OCI-LY1 (cell line): ENCODE results near the gene SH3PXD2A.

ENCODE experiments used
- H2AFZ ChIP-seq: fragments of 200-600 bp; sonication (generic), shearing (Covaris generic); 2 replicates; pipeline ENCODE4 v1.6.0; 2014; ENCODE audit warnings: antibody characterized with exemption, mild to moderate bottlenecking, low read length
- H3F3A ChIP-seq: fragments of 200-600 bp; sonication (generic), shearing (Covaris generic); 2 replicates; pipeline ENCODE4 v1.6.0; 2014; ENCODE audit warnings: mild to moderate bottlenecking, antibody characterized with exemption, low read length, moderate library complexity; ENCODE audit not compliant: insufficient read depth
- H3K27ac ChIP-seq: fragments of 200-600 bp; sonication (generic); 2 replicates; pipeline ENCODE4 v1.5.1; 2014; ENCODE audit warnings: low read length, mixed run types, mild to moderate bottlenecking, low read depth; ENCODE audit not compliant: poor library complexity, severe bottlenecking
- H3K27me3 ChIP-seq: fragments of 200-600 bp; sonication (generic); 2 replicates; pipeline ENCODE4 v1.6.0; 2014; ENCODE audit warnings: antibody characterized with exemption, mild to moderate bottlenecking, low read length, moderate library complexity; ENCODE audit not compliant: insufficient read depth
- H3K36me3 ChIP-seq: fragments of 200-600 bp; sonication (generic); 2 replicates; pipeline ENCODE4 v1.6.1; 2014; ENCODE audit warnings: mild to moderate bottlenecking, antibody characterized with exemption, low read length, moderate library complexity, mixed read lengths; ENCODE audit not compliant: insufficient read depth
- H3K4me1 ChIP-seq: fragments of 200-600 bp; sonication (generic); 2 replicates; pipeline ENCODE4 v1.5.1; 2014; ENCODE audit warnings: mild to moderate bottlenecking, low read length, moderate library complexity; ENCODE audit not compliant: insufficient read depth, severe bottlenecking
- H3K4me2 ChIP-seq: fragments of 200-600 bp; sonication (generic), shearing (Covaris generic); 2 replicates; pipeline ENCODE4 v1.6.1; 2014; ENCODE audit warnings: low read length
- H3K4me3 ChIP-seq: fragments of 200-600 bp; sonication (generic); 2 replicates; pipeline ENCODE4 v1.5.1; 2014; ENCODE audit warnings: low read length, low read depth, mild to moderate bottlenecking, mixed read lengths; ENCODE audit not compliant: poor library complexity, severe bottlenecking
- H3K79me2 ChIP-seq: fragments of 200-600 bp; shearing (Covaris generic); 2 replicates; pipeline ENCODE4 v1.6.1; 2016; ENCODE audit warnings: mixed run types, low read length, mixed read lengths; ENCODE audit not compliant: insufficient read depth
- H3K9ac ChIP-seq: fragments of 200-600 bp; sonication (generic), shearing (Covaris generic); 2 replicates; pipeline ENCODE4 v1.6.1; 2014; ENCODE audit warnings: mild to moderate bottlenecking, low read length, mixed read lengths
- H3K9me2 ChIP-seq: fragments of 200-600 bp; sonication (generic), shearing (Covaris generic); 2 replicates; pipeline ENCODE4 v1.6.1; 2014; ENCODE audit warnings: low read depth, mild to moderate bottlenecking, low read length, mixed read lengths
- H3K9me3 ChIP-seq: fragments of 200-600 bp; shearing (Covaris generic); 2 replicates; pipeline ENCODE4 v1.6.1; 2014; ENCODE audit warnings: low read length, mixed read lengths
- H4K20me1 ChIP-seq: fragments of 200-600 bp; sonication (generic), shearing (Covaris generic); 2 replicates; pipeline ENCODE4 v1.6.0; 2016; ENCODE audit warnings: mild to moderate bottlenecking, low read length; ENCODE audit not compliant: insufficient read depth
- EZH2 ChIP-seq: fragments of 200-600 bp; sonication (generic), shearing (Covaris generic); IDR thresholded peaks from 2 replicates; pipeline ENCODE4 v1.8.0; 2017; ENCODE audit warnings: borderline replicate concordance, mixed run types, mild to moderate bottlenecking, antibody characterized with exemption, low read length, moderate library complexity, mixed read lengths
- TF ChIP-seq, protein P1 (sequence below): fragments of 200-600 bp; sonication (generic), shearing (Covaris generic); IDR thresholded peaks from 2 replicates; pipeline ENCODE4 v1.5.1; 2017; ENCODE audit warnings: mild to moderate bottlenecking, antibody characterized with exemption, low read length, moderate library complexity, mixed read lengths

Gene SH3PXD2A

GRCh38 chr10:103853428-103854264, 1.7 kb downstream of the SH3PXD2A start:
- H3K4me2 ChIP-seq = no peak overlapping the region; the same call in 1 of the 2 replicates
- no peaks in the 10 kb centered on the region for H4K20me1 ChIP-seq
- H3K9me2 ChIP-seq = no peaks in the 10 kb centered on the region
- H3K4me1 ChIP-seq = peaks cover 6% of the 10 kb centered on the region
- H3F3A ChIP-seq = no peaks in the 10 kb centered on the region
- no peak overlapping the region for H2AFZ ChIP-seq
- no peak for TF ChIP-seq EZH2
- TF ChIP-seq, protein P1, sequence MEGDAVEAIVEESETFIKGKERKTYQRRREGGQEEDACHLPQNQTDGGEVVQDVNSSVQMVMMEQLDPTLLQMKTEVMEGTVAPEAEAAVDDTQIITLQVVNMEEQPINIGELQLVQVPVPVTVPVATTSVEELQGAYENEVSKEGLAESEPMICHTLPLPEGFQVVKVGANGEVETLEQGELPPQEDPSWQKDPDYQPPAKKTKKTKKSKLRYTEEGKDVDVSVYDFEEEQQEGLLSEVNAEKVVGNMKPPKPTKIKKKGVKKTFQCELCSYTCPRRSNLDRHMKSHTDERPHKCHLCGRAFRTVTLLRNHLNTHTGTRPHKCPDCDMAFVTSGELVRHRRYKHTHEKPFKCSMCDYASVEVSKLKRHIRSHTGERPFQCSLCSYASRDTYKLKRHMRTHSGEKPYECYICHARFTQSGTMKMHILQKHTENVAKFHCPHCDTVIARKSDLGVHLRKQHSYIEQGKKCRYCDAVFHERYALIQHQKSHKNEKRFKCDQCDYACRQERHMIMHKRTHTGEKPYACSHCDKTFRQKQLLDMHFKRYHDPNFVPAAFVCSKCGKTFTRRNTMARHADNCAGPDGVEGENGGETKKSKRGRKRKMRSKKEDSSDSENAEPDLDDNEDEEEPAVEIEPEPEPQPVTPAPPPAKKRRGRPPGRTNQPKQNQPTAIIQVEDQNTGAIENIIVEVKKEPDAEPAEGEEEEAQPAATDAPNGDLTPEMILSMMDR = no peak
- no peak overlapping the region for H3K27ac ChIP-seq
- H3K9me3 ChIP-seq = no peaks in the 10 kb centered on the region
- no peaks in the 10 kb centered on the region for H3K79me2 ChIP-seq
- no peaks in the 10 kb centered on the region for H3K27me3 ChIP-seq
- H3K4me3 ChIP-seq = no peak overlapping the region
- no peak overlapping the region for H3K9ac ChIP-seq
- H3K36me3 ChIP-seq = no peaks in the 10 kb centered on the region

DNA sequence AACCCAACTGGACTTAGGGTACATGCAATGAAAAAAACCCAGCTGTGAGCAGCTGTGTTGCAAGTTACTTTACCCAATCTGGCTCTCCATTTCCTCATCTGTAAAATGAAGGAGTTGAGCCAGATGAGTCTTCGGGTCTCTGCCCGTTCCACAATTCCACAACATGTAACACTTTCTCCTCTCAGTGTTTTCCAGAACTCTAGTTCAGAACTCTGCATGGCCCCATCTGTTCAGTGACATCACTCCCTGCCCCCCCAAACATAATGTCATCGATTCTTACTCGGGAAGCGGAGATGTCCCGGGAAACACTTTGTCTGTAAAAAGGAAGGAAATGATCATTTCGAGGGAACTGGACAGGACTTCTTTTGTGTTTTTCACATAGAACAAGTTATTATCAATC, 2.5 kb downstream of the SH3PXD2A start:
- no peak overlapping the region for H2AFZ ChIP-seq
- H3K9ac ChIP-seq = no peak overlapping the region
- no peak overlapping the region for H3K27ac ChIP-seq
- no peaks in the 10 kb centered on the region for H3K27me3 ChIP-seq
- H3K4me3 ChIP-seq = no peak overlapping the region
- H3K9me3 ChIP-seq = no peaks in the 10 kb centered on the region
- peaks cover 6% of the 10 kb centered on the region for H3K4me1 ChIP-seq
- H3K9me2 ChIP-seq = no peaks in the 10 kb centered on the region
- TF ChIP-seq, protein P1 = no peak
- no peak for TF ChIP-seq EZH2
- H4K20me1 ChIP-seq = no peaks in the 10 kb centered on the region
- H3K4me2 ChIP-seq = no peak overlapping the region
- no peaks in the 10 kb centered on the region for H3K79me2 ChIP-seq
- no peaks in the 10 kb centered on the region for H3K36me3 ChIP-seq
- H3F3A ChIP-seq = no peaks in the 10 kb centered on the region

DNA sequence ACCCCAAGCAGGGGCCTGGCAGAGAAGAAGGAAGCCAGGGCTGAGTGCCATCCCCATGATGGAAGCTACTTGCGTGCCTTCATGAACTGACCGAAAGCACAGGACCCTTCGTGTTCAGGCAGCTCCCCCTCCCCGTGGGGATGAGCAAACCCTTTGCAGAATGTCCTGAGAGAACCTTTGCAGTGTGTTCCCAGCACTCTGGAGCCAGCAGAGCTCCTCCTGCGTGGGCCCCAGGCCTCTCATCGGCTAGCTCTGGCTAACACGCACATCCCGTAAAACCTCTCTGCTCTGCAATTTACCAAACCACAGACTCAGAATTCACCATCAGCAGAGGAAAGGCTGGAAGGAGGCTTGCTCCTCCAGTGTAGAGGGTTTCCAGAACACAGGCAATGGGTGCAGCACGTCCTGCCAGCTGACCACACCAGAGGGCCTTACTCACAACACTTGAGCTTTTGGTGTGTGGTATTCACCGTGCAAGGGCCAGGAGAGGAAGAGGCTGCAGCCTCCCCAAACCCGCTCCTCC, 3.1 kb downstream of the SH3PXD2A start:
- H3K4me1 ChIP-seq = peaks cover 6% of the 10 kb centered on the region
- no peaks in the 10 kb centered on the region for H3K27me3 ChIP-seq
- H2AFZ ChIP-seq = no peak overlapping the region
- H3K27ac ChIP-seq = no peak overlapping the region
- H3K4me2 ChIP-seq = no peak overlapping the region
- H3K9me3 ChIP-seq = no peaks in the 10 kb centered on the region
- no peaks in the 10 kb centered on the region for H3K9me2 ChIP-seq
- no peaks in the 10 kb centered on the region for H4K20me1 ChIP-seq
- TF ChIP-seq, protein P1 = no peak
- TF ChIP-seq EZH2 = no peak
- no peak overlapping the region for H3K4me3 ChIP-seq
- H3K9ac ChIP-seq = no peak overlapping the region
- H3F3A ChIP-seq = no peaks in the 10 kb centered on the region
- H3K36me3 ChIP-seq = no peaks in the 10 kb centered on the region
- H3K79me2 ChIP-seq = no peaks in the 10 kb centered on the region
